HG03439 (cell line): ENCODE measurements around the gene CDH8.
"Not testable (repeated sequence)": the region's sequence is repeated elsewhere in the genome, so short reads cannot be mapped to it uniquely, and the experiment has no call there.

Source experiments
- ATAC-seq: cut with Tn5 transposase; IDR thresholded peaks from one replicate; pipeline ENCODE4 v1.9.1; 2021; ENCODE audit warnings: mild to moderate bottlenecking, moderate library complexity; ENCODE audit not compliant: unreplicated experiment

Gene CDH8

DNA sequence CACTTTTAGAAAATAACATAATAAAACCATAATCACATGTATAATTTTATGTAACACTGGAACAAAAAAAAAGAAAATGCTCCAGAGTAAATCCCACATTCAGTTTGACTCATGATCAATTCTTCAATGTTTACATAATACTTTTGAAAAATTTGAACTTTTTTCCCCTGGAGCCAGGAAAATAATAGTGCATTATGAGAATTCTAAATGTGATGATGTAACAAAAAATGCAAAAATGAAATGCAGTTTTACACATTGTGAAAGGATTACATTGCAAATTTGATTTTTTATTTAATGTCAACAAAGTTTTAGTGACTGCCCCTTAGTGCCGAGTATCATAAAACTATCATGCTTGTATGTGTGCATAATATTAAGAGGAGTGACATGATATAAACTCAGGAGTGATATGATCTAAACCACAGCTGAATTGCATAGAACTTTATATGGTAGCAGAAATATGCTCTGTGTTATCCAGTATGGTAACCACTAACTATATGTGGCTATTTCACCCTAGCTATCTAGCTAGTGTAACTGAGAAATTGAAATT is 238.2 kb downstream of the CDH8 start:
- ATAC-seq, result no peak

- ATAC-seq, result no peak
Observed at GRCh38 chr16:61797296-61797795, 238.9 kb downstream of the CDH8 start.

DNA sequence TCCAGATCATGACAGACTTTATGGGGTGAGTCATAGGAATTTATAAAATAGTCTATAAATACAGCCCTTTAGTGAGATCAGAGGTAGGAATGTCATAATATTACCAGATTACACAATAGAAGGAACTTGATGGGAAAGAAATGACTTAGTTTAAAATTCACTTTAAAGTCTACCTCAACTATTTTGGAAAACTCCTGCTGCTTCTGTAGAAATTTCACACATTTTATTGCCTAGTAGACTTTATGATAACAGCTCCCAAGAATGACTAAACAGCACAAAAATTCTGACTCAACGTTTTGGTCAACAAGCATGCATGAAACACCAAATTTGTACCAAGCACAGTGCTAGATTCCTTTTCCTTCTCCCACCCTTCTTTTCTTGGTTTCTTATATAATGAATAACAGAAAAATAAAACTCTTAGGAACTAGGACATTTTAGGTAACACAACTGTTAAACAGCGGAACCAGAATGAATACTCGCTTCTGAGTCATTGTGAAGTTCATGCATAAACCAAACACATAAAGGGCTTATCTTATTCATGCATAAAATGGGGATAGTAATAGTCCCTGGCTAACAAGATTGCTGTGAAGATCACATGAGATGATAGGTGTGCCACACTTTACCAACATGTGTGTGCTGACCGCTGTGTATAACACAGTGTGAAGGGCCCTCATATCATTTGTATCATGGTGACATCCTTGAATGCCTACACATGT is 243.9 kb downstream of the CDH8 start:
- no peak for ATAC-seq

- no peak for ATAC-seq
Observed at GRCh38 chr16:61791464-61791863, 244.8 kb downstream of the CDH8 start.

DNA sequence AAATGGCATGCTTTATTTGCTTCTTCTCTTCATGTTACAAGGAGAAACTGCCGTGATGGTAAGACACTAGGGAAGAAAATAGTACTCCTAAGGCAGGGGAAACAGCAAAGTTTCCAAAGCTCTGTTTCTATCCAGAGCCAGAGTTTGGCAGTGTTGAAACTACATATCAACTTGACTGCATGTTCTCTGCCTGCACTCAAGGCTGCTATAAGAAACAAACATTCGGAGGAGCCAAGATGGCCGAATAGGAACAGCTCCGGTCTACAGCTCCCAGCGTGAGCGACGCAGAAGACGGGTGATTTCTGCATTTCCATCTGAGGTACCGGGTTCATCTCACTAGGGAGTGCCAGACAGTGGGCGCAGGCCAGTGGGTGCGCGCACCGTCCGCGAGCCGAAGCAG is 254.4 kb downstream of the CDH8 start:
- ATAC-seq, result not testable (repeated sequence)

GRCh38 chr16:61780161-61780560 is 256.1 kb downstream of the CDH8 start:
- no peak for ATAC-seq

DNA sequence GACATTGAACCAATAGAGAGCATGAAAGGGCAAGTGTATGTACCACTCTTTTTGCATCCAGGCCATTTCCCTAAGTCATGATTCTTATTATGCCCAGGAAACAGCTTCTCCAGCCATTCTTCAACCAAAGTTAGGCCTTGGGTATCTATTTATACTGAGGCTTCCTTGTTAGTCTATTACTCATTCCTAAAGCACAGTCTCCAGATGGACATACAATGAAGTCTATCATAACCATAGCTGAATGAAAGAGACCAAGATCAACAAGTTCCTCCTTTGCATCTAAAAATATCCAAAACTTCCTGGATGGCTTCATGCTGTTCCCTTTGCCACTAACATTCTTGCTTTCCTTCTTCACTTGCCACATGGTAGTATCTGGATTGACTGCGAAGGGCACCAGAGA is 265.9 kb downstream of the CDH8 start:
- ATAC-seq, result no peak

- ATAC-seq, result no peak
Observed at GRCh38 chr16:61763991-61764390, 272.2 kb downstream of the CDH8 start.

DNA sequence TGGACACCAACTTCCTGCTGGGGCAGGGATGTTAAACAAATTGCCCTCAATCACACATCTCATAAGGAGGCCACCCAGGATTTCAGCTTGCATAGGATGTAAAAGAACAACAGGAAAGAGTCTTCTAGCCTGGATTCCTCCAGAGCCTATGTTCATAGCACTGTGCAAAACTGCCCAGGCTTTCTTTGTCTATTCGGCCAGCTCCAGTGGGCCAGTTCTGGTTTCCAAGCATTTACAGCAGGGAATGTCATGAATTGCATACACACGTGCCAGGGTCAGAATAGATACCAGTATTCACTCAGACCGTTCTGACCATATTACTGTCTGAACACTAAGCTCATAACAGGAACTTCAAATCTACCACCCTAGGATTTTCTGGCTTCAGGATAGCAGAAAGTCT is 273.2 kb downstream of the CDH8 start:
- no peak for ATAC-seq

GRCh38 chr16:61730997-61731396 is 305.2 kb downstream of the CDH8 start:
- no peak for ATAC-seq

DNA sequence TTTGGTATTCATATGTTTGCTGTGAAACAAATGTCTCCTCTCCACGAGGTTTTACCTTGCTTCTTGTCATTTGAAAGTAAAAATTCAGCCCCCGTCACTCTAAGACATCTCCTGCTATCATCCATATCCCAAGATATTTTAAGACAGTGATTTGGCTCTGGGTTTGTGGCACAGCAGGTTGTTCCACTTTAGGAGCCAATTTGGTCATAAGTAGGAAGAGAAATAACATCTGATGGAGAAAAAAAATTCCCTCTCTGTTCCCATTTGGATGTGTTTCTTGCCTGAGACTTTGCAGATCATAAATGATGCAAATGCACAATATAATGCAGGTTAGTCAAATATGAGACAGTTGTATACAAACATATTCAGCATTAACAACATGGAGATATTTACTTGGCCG is 309.5 kb downstream of the CDH8 start:
- no peak for ATAC-seq

DNA sequence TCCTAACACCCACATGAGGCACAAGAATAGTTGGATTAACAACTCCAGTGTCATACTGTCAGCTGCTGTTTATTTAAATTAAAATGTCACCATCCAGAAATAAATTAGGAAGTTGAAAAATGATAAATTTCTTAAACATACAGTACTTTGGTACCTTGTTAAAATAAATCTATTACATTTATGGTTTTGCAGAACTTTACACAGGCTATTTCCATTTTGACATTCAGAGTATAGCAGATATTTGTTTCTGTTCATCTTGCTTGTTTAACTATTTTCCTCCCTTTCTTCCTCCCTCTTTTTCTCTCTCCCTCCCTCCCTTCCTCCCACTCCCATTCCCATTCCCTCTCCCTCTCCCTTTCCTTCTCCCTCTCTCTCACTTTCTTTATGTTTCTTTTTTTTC is 310.1 kb downstream of the CDH8 start:
- no peak for ATAC-seq

DNA sequence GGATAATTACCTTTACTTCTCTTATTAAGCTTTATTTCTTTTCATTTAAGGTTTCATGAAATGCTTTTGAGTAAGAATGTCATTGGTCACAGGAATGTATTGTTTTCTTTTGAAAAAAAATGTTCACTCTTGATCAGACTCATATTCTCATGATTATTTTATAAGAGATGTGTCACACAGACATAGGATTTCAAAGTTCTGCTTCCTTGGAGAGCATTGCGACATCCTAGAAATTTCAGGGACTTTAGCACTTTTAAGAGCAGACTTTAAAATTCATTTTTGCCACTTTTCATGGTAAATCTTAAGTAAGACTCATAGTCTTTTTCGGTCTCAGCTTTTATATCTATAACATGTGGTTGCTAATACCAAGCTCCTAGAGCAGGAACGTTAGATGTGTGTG is 314.7 kb downstream of the CDH8 start:
- ATAC-seq, result no peak

- no peak for ATAC-seq
Observed at GRCh38 chr16:61715393-61715792, 320.8 kb downstream of the CDH8 start.

- ATAC-seq, result no peak
Observed at GRCh38 chr16:61713787-61714186, 322.5 kb downstream of the CDH8 start.

GRCh38 chr16:61699640-61700039 is 336.6 kb downstream of the CDH8 start:
- not testable (repeated sequence) for ATAC-seq

- ATAC-seq, result no peak
Observed at GRCh38 chr16:61684541-61684940, 351.7 kb downstream of the CDH8 start.

DNA sequence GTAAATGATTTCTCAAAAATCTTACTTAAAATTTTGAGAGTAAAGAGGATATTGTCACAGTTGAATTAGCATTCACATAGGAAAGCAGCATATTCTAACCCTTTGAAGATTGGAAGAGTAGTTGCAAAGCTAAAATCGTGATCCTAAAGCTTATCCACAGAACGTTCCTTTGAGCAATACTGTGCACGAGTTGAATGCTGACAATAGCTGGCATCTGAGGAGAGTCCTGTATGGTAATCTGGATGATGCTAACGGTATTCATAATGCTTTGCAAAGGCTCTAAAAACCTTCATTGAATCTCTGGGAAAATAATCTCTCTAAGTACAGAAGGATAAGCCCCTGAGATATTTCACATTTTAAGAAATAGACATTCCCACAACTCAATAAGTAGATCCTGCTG is 354.6 kb downstream of the CDH8 start:
- ATAC-seq, result no peak

DNA sequence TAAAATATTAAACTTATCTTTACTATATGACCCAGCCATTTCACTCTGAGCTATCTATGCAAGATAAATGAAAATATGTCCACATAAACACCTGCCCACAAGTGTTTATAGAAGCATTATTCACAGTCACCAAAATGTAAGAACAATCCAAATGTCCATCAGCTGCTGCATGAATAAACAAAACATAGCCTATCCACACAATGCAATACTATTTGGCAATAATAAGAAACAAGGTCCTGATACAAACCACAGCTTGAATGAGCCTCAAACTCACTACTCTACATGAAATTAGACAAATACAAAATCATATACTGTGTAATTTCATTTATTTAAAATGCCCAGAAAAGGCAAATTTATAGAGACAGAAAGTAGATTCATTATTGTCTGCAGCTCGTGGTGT is 355.1 kb downstream of the CDH8 start:
- no peak for ATAC-seq

- no peak for ATAC-seq
Observed at GRCh38 chr16:61678182-61678581, 358.1 kb downstream of the CDH8 start.

GRCh38 chr16:61677776-61678175 is 358.5 kb downstream of the CDH8 start:
- ATAC-seq, result no peak

GRCh38 chr16:61676740-61677139 is 359.5 kb downstream of the CDH8 start:
- ATAC-seq, result no peak

DNA sequence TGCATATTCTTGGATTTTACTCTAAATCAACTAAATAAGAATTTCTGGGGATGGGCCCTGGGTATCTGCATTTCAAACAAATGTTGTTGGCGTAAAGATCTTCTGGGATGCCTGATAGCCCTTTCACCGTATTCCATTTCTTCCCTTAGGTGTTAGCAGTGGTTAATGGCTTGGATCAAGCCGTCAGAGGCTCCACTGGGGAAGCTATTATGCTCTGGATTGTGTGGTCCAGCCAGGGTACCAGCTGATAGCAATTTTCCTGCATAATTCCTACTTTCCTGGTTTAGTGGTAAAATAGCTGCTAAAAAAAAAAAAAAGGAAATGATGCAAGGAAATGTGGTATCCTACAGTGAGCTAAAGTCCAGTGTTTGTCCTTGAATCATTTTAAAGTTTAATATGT is 365.1 kb downstream of the CDH8 start:
- no peak for ATAC-seq
